GM19025 (cell line): ENCODE data around the gene VAPA.

Source experiments
- ATAC-seq: cut with Tn5 transposase; IDR thresholded peaks from one replicate; pipeline ENCODE4 v1.9.1; 2021; ENCODE audit warnings: mild to moderate bottlenecking, low read depth, moderate library complexity; ENCODE audit not compliant: unreplicated experiment

VAPA gene

GRCh38 chr18:9994026-9994570 lies 80.3 kb downstream of the VAPA start:
- ATAC-seq: no peak

- no peak for ATAC-seq
Observed at GRCh38 chr18:9994701-9995235, 81.0 kb downstream of the VAPA start.

- ATAC-seq: no peak
Observed at GRCh38 chr18:9995631-9996030, 81.8 kb downstream of the VAPA start.

GRCh38 chr18:9996094-9996493 lies 82.3 kb downstream of the VAPA start:
- ATAC-seq: no peak

GRCh38 chr18:9997711-9998110 lies 83.9 kb downstream of the VAPA start:
- ATAC-seq: no peak

GRCh38 chr18:9998330-9998729 lies 84.5 kb downstream of the VAPA start:
- no peak for ATAC-seq

GRCh38 chr18:10002280-10002679 lies 88.5 kb downstream of the VAPA start:
- no peak for ATAC-seq

GRCh38 chr18:10003281-10003680 lies 89.5 kb downstream of the VAPA start:
- no peak for ATAC-seq

- ATAC-seq: no peak
Observed at GRCh38 chr18:10003866-10004265, 90.0 kb downstream of the VAPA start.

GRCh38 chr18:10006311-10006893 lies 92.6 kb downstream of the VAPA start:
- no peak for ATAC-seq

- ATAC-seq: no peak
Observed at GRCh38 chr18:10008006-10008647, 94.3 kb downstream of the VAPA start.
